Dermis lymphatic vessel endothelial cell (primary cell): ENCODE measurements around the gene JUNB. TPM values are rescaled to one million over a fixed set of nuclear protein-coding genes. Genes with fewer than 3 reads are reported as not detected.

Experiments used
- total RNA-seq: library from RNA; depleted of rRNA; stranded (reverse); fragments of >200 nt; gene quantifications from 2 replicates; pipeline ENCODE4 v1.2.1, GENCODE V29; 2014

JUNB gene
- total RNA-seq: 149 and 187 TPM in 2 replicates

DNA sequence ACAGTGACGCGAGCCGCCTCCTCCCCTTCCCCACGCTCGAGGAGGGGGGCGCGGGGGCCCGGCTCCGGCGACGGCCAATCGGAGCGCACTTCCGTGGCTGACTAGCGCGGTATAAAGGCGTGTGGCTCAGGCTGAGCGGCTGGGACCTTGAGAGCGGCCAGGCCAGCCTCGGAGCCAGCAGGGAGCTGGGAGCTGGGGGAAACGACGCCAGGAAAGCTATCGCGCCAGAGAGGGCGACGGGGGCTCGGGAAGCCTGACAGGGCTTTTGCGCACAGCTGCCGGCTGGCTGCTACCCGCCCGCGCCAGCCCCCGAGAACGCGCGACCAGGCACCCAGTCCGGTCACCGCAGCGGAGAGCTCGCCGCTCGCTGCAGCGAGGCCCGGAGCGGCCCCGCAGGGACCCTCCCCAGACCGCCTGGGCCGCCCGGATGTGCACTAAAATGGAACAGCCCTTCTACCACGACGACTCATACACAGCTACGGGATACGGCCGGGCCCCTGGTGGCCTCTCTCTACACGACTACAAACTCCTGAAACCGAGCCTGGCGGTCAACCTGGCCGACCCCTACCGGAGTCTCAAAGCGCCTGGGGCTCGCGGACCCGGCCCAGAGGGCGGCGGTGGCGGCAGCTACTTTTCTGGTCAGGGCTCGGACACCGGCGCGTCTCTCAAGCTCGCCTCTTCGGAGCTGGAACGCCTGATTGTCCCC, at the start of gene JUNB:
JUNB (plus strand) TSS at position 142 of the 706 bp plus-strand sequence; CDS start at position 428, 286 bp downstream.

GRCh38 chr19:12751635-12752034, 39.7 kb upstream of the JUNB start, which contains the start of gene BEST2:
BEST2 (plus strand) TSS chr19:12751791; CDS start chr19:12752593, 802 bp downstream.

DNA sequence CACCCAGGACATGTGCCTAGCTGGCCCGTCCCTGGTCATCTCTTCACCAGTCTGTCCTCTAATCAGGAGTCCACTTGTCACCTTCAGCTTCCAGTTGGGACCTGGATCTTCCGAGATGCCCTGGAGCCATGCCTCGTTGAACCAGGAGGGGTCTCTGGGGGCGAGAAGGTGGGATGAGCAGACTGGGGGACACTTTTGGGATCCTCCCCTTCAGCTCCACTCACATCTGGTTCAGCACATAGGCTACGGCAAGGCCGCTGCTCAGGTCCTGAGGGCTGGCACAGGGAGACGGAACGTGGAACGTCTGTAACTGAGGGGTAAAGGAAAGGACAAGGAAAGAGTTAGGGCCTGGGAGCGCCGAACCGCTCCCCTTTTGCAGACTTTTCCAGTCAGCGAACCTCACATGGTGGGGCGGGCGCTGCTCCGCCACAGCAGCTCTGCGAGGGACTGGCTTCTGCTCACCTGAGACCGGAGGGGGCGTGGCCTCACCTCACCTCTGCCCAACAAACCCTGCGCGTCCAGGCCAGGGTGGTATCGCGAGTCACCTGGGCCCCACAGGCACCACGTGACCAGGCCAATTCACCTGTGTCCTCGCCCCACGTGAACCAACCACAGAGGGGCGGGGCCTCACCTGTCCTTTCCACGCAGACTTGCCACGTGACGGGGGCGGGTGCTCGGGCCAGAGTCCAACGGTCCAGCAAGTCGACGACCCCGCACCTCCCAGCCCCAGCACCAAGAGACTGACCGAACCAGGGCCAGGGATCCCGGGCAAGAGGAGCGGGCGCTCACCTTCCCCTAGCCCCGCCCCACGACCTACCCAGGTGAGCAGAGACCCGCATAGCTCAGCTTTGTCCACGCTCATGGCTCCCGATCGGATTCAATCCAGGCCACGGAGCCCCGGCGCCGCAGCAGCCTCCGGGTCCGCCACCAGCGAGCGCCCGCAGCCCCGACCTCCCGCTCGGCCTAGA, 16.4 kb upstream of the JUNB start, which contains the start of gene HOOK2:
HOOK2 (minus strand) TSS at position 965 of the 968 bp plus-strand sequence; CDS start at position 862, 103 bp downstream.

DNA sequence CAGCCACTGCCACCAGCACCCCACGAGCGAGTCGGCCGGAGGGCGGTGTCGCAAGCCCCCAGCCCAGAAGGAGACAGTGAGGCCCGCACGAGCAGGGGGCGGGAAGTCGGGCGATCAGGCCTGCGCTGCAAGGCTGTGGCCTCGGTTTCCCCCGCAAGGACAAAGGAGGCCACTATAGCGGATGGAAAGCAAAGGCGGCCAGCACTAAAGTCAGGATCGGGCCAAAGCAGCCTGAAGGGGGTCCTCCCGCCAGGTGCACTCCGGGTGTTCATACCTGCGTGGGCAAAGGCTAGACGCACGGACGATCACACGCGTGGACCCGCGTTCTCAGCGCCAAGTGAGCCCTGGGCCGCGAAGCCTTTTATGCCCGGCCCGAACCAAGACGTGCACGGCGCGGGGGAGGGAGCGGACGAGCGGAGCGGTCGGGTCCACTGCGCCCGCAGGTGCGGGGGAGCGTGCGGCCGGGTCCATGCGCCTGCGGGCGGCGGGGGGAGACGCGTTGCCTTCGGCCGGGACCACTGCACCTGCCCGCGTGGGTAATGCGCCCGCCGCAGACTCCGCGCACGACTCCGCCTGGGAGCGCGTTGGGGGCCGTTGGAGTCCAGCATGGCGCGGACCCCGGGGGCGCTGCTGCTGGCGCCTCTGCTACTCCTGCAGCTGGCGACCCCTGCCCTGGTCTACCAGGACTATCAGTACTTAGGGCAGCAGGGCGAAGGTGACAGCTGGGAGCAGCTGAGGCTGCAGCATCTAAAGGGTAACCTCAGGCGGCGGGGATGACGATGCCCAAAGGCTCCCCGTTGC, 10.4 kb downstream of the JUNB start, which contains the start of the genes PRDX2 and THSD8:
PRDX2 (minus strand) TSS at position 335 of the 801 bp plus-strand sequence. CDS start 539 bp downstream, outside the sequence.
THSD8 (plus strand) TSS at position 604 of the 801 bp plus-strand sequence; CDS start at position 607, 3 bp downstream.

GRCh38 chr19:12806242-12807081, 15.2 kb downstream of the JUNB start, which contains the start of gene RNASEH2A:
RNASEH2A (plus strand) TSS chr19:12806584; CDS start chr19:12806674, 90 bp downstream.

GRCh38 chr19:12834566-12834943, 43.3 kb downstream of the JUNB start, which contains the start of gene RTBDN:
RTBDN (minus strand) TSS chr19:12834579; CDS start chr19:12829979, 4,600 bp downstream.

DNA sequence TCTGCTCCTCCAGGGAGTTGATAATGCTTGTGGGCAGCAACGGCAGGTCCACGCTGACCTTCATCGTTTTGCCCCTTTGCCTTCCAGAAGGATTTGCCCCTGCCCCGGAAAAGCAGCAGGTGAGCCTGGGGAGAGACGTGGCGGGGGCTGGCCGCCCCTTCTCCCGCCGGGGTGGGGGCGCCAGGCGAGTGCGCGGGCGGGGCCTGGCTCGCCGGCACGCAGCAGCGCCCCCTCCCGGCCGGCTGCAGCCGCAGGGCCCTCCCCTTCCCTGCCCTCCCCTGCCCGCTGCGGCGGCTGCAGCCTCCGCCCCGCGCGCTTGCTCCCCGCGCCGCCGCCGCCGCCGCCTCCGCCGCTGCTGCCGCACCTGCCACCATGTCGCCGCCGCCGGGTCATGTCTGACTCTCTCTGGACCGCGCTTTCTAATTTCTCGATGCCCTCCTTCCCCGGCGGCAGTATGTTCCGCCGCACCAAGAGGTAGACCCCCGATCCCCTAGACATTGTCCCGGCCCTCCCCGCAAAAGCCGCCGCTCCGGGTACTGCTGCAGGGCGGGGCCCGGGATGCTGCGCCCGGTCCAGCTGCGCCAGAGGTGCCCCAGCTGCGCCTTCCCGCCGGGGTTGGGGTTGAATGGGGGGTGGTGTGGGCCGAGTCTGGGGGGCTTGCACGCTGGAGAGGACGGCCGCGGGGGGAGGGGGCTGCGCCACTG, 47.0 kb downstream of the JUNB start, which contains the start of gene MAST1:
MAST1 (plus strand) TSS at position 334 of the 704 bp plus-strand sequence; CDS start at position 392, 58 bp downstream.

Other genes with a start within 250 kb of the JUNB start
- gene ZNF564, start 240.0 kb upstream of the JUNB start, total RNA-seq: 9.1 and 12.0 TPM in 2 replicates
- 7.4 and 8.1 TPM in 2 replicates for gene ZNF490, start 180.7 kb upstream of the JUNB start, total RNA-seq
- 13.8 and 14.4 TPM in 2 replicates for gene ZNF791, start 180.6 kb upstream of the JUNB start, total RNA-seq
- gene MAN2B1, start 124.7 kb upstream of the JUNB start, total RNA-seq: 51.4 and 57.1 TPM in 2 replicates
- 7.8 and 7.9 TPM in 2 replicates for gene WDR83, start 124.7 kb upstream of the JUNB start, total RNA-seq
- gene DHPS, start 109.6 kb upstream of the JUNB start, total RNA-seq: 47.4 and 47.6 TPM in 2 replicates
- not detected in 2 replicates for gene GNG14, start 103.5 kb upstream of the JUNB start, total RNA-seq
- 3.5 and 6.4 TPM in 2 replicates for gene FBXW9, start 94.9 kb upstream of the JUNB start, total RNA-seq
- gene TNPO2, start 67.6 kb upstream of the JUNB start, total RNA-seq: 18.7 and 20.4 TPM in 2 replicates
- gene TRIR, start 56.8 kb upstream of the JUNB start, total RNA-seq: 170 and 174 TPM in 2 replicates
- 77.6 and 85.5 TPM in 2 replicates for gene GET3, start 54.0 kb upstream of the JUNB start, total RNA-seq
- not detected in 2 replicates for gene BEST2, start 39.7 kb upstream of the JUNB start, total RNA-seq
- gene HOOK2, start 15.9 kb upstream of the JUNB start, total RNA-seq: 9.7 and 10.6 TPM in 2 replicates
- gene PRDX2, start 10.3 kb downstream of the JUNB start, total RNA-seq: 170 and 189 TPM in 2 replicates
- not detected in 2 replicates for gene THSD8, start 10.6 kb downstream of the JUNB start, total RNA-seq
- 8.3 and 10.6 TPM in 2 replicates for gene RNASEH2A, start 15.1 kb downstream of the JUNB start, total RNA-seq
- not detected in 2 replicates for gene RTBDN, start 43.1 kb downstream of the JUNB start, total RNA-seq
- 0.76 and 1.2 TPM in 2 replicates for gene MAST1, start 47.0 kb downstream of the JUNB start, total RNA-seq
- gene DNASE2, start 90.0 kb downstream of the JUNB start, total RNA-seq: 27.9 and 30.7 TPM in 2 replicates
- gene KLF1, start 95.7 kb downstream of the JUNB start, total RNA-seq: 0.09 TPM in 1 of 2 replicates, not detected in the other
- gene GCDH, start 99.7 kb downstream of the JUNB start, total RNA-seq: 19.4 and 19.8 TPM in 2 replicates
- 0.11 TPM in 1 of 2 replicates, not detected in the other for gene SYCE2, start 127.8 kb downstream of the JUNB start, total RNA-seq
- 28.2 and 41.6 TPM in 2 replicates for gene FARSA, start 142.2 kb downstream of the JUNB start, total RNA-seq
- gene CALR, start 147.1 kb downstream of the JUNB start, total RNA-seq: 1,472 and 1,781 TPM in 2 replicates
- gene RAD23A, start 154.4 kb downstream of the JUNB start, total RNA-seq: 50.2 and 60.8 TPM in 2 replicates
- 14.5 and 23.3 TPM in 2 replicates for gene GADD45GIP1, start 165.7 kb downstream of the JUNB start, total RNA-seq
- 0.22 and 0.34 TPM in 2 replicates for gene DAND5, start 178.1 kb downstream of the JUNB start, total RNA-seq
- 10.7 and 21.7 TPM in 2 replicates for gene NFIX, start 204.0 kb downstream of the JUNB start, total RNA-seq